ENCODE results near the gene NCKAP5.

The NCKAP5 gene

GRCh38 chr2:133574186-133574585 lies 5.9 kb upstream of the NCKAP5 start:
- no peaks in the 10 kb centered on the region for H3K27me3 ChIP-seq (ENCODE audit: insufficient read depth, low read length)
- H2AFZ ChIP-seq (ENCODE audit: low read length, unreplicated experiment) = no peak overlapping the region
- H3K36me3 ChIP-seq (ENCODE audit: insufficient read depth, low read length) = no peaks in the 10 kb centered on the region
- peaks cover 18% of the 10 kb centered on the region for H3K4me1 ChIP-seq (ENCODE audit: control insufficient read depth, insufficient read depth, low read length, unreplicated experiment)
- H3K27ac ChIP-seq (ENCODE audit: low read depth, low read length) = no peak overlapping the region
- H3K79me2 ChIP-seq (ENCODE audit: control insufficient read depth, insufficient read depth, low read length, unreplicated experiment) = no peaks in the 10 kb centered on the region
- no peak overlapping the region for H3K4me3 ChIP-seq (ENCODE audit: low read depth, low read length)

GRCh38 chr2:133573491-133574162 lies 5.4 kb upstream of the NCKAP5 start:
- H3K36me3 ChIP-seq (ENCODE audit: insufficient read depth, low read length) = no peaks in the 10 kb centered on the region
- H3K27me3 ChIP-seq (ENCODE audit: insufficient read depth, low read length) = no peaks in the 10 kb centered on the region
- no peak overlapping the region for H3K27ac ChIP-seq (ENCODE audit: low read depth, low read length)
- no peak overlapping the region for H3K4me3 ChIP-seq (ENCODE audit: low read depth, low read length)
- no peak overlapping the region for H2AFZ ChIP-seq (ENCODE audit: low read length, unreplicated experiment)
- peaks cover 13% of the 10 kb centered on the region for H3K4me1 ChIP-seq (ENCODE audit: control insufficient read depth, insufficient read depth, low read length, unreplicated experiment)
- H3K79me2 ChIP-seq (ENCODE audit: control insufficient read depth, insufficient read depth, low read length, unreplicated experiment) = no peaks in the 10 kb centered on the region

GRCh38 chr2:133571249-133571648 lies 3.0 kb upstream of the NCKAP5 start:
- Histone ChIP-seq H3K4me3 (ENCODE audit: low read depth, low read length) (no peak overlapping the region), H3K27ac (ENCODE audit: low read depth, low read length) (no peak overlapping the region), H3K79me2 (ENCODE audit: control insufficient read depth, insufficient read depth, low read length, unreplicated experiment) (no peaks in the 10 kb centered on the region), H3K4me1 (ENCODE audit: control insufficient read depth, insufficient read depth, low read length, unreplicated experiment) (peaks cover 15% of the 10 kb centered on the region), H3K36me3 (ENCODE audit: insufficient read depth, low read length) (no peaks in the 10 kb centered on the region), H2AFZ (ENCODE audit: low read length, unreplicated experiment) (no peak overlapping the region), H3K27me3 (ENCODE audit: insufficient read depth, low read length) (no peaks in the 10 kb centered on the region)

GRCh38 chr2:133570542-133570941 lies 2.3 kb upstream of the NCKAP5 start:
- Histone ChIP-seq H3K27ac (ENCODE audit: low read depth, low read length) (no peak overlapping the region), H2AFZ (ENCODE audit: low read length, unreplicated experiment) (no peak overlapping the region), H3K4me1 (ENCODE audit: control insufficient read depth, insufficient read depth, low read length, unreplicated experiment) (peaks cover 15% of the 10 kb centered on the region), H3K27me3 (ENCODE audit: insufficient read depth, low read length) (no peaks in the 10 kb centered on the region), H3K4me3 (ENCODE audit: low read depth, low read length) (no peak overlapping the region), H3K79me2 (ENCODE audit: control insufficient read depth, insufficient read depth, low read length, unreplicated experiment) (no peaks in the 10 kb centered on the region), H3K36me3 (ENCODE audit: insufficient read depth, low read length) (no peaks in the 10 kb centered on the region)

- Histone ChIP-seq H3K36me3 (ENCODE audit: insufficient read depth, low read length) (no peaks in the 10 kb centered on the region), H3K79me2 (ENCODE audit: control insufficient read depth, insufficient read depth, low read length, unreplicated experiment) (no peaks in the 10 kb centered on the region), H3K4me3 (ENCODE audit: low read depth, low read length) (no peak overlapping the region), H3K4me1 (ENCODE audit: control insufficient read depth, insufficient read depth, low read length, unreplicated experiment) (peaks cover 15% of the 10 kb centered on the region), H3K27me3 (ENCODE audit: insufficient read depth, low read length) (no peaks in the 10 kb centered on the region), H2AFZ (ENCODE audit: low read length, unreplicated experiment) (no peak overlapping the region), H3K27ac (ENCODE audit: low read depth, low read length) (no peak overlapping the region)
These were observed 1.1 kb upstream of the NCKAP5 start for GRCh38 chr2:133569286-133569830.

- peaks cover 15% of the 10 kb centered on the region for H3K4me1 ChIP-seq (ENCODE audit: control insufficient read depth, insufficient read depth, low read length, unreplicated experiment)
- H3K27ac ChIP-seq (ENCODE audit: low read depth, low read length) = no peak overlapping the region
- H3K79me2 ChIP-seq (ENCODE audit: control insufficient read depth, insufficient read depth, low read length, unreplicated experiment) = no peaks in the 10 kb centered on the region
- H2AFZ ChIP-seq (ENCODE audit: low read length, unreplicated experiment) = peak overlapping the region; percentile 49
- no peaks in the 10 kb centered on the region for H3K36me3 ChIP-seq (ENCODE audit: insufficient read depth, low read length)
- H3K4me3 ChIP-seq (ENCODE audit: low read depth, low read length) = peak overlapping the region; percentile 48
- H3K27me3 ChIP-seq (ENCODE audit: insufficient read depth, low read length) = no peaks in the 10 kb centered on the region
These were observed 335 bp upstream of the NCKAP5 start for GRCh38 chr2:133568598-133568997.

GRCh38 chr2:133562558-133562957 lies 5.7 kb downstream of the NCKAP5 start:
- H3K27me3 ChIP-seq (ENCODE audit: insufficient read depth, low read length) = no peaks in the 10 kb centered on the region
- peaks cover 10% of the 10 kb centered on the region for H3K4me1 ChIP-seq (ENCODE audit: control insufficient read depth, insufficient read depth, low read length, unreplicated experiment)
- no peak overlapping the region for H3K4me3 ChIP-seq (ENCODE audit: low read depth, low read length)
- no peak overlapping the region for H2AFZ ChIP-seq (ENCODE audit: low read length, unreplicated experiment)
- no peaks in the 10 kb centered on the region for H3K36me3 ChIP-seq (ENCODE audit: insufficient read depth, low read length)
- no peaks in the 10 kb centered on the region for H3K79me2 ChIP-seq (ENCODE audit: control insufficient read depth, insufficient read depth, low read length, unreplicated experiment)
- H3K27ac ChIP-seq (ENCODE audit: low read depth, low read length) = no peak overlapping the region

GRCh38 chr2:133561045-133561852 lies 7.0 kb downstream of the NCKAP5 start:
- no peaks in the 10 kb centered on the region for H3K4me1 ChIP-seq (ENCODE audit: control insufficient read depth, insufficient read depth, low read length, unreplicated experiment)
- no peaks in the 10 kb centered on the region for H3K36me3 ChIP-seq (ENCODE audit: insufficient read depth, low read length)
- no peaks in the 10 kb centered on the region for H3K27me3 ChIP-seq (ENCODE audit: insufficient read depth, low read length)
- no peak overlapping the region for H2AFZ ChIP-seq (ENCODE audit: low read length, unreplicated experiment)
- H3K4me3 ChIP-seq (ENCODE audit: low read depth, low read length) = no peak overlapping the region
- no peaks in the 10 kb centered on the region for H3K79me2 ChIP-seq (ENCODE audit: control insufficient read depth, insufficient read depth, low read length, unreplicated experiment)
- no peak overlapping the region for H3K27ac ChIP-seq (ENCODE audit: low read depth, low read length)

- H3K27ac ChIP-seq (ENCODE audit: low read depth, low read length) = no peak overlapping the region
- no peak overlapping the region for H2AFZ ChIP-seq (ENCODE audit: low read length, unreplicated experiment)
- H3K4me3 ChIP-seq (ENCODE audit: low read depth, low read length) = no peak overlapping the region
- no peaks in the 10 kb centered on the region for H3K36me3 ChIP-seq (ENCODE audit: insufficient read depth, low read length)
- no peaks in the 10 kb centered on the region for H3K4me1 ChIP-seq (ENCODE audit: control insufficient read depth, insufficient read depth, low read length, unreplicated experiment)
- no peaks in the 10 kb centered on the region for H3K27me3 ChIP-seq (ENCODE audit: insufficient read depth, low read length)
- H3K79me2 ChIP-seq (ENCODE audit: control insufficient read depth, insufficient read depth, low read length, unreplicated experiment) = no peaks in the 10 kb centered on the region
These were observed 10.6 kb downstream of the NCKAP5 start for GRCh38 chr2:133557614-133558013.

GRCh38 chr2:133553838-133554408 lies 14.3 kb downstream of the NCKAP5 start:
- Histone ChIP-seq H3K4me1 (ENCODE audit: control insufficient read depth, insufficient read depth, low read length, unreplicated experiment) (no peaks in the 10 kb centered on the region), H2AFZ (ENCODE audit: low read length, unreplicated experiment) (no peak overlapping the region), H3K36me3 (ENCODE audit: insufficient read depth, low read length) (no peaks in the 10 kb centered on the region), H3K27me3 (ENCODE audit: insufficient read depth, low read length) (no peaks in the 10 kb centered on the region), H3K79me2 (ENCODE audit: control insufficient read depth, insufficient read depth, low read length, unreplicated experiment) (no peaks in the 10 kb centered on the region), H3K27ac (ENCODE audit: low read depth, low read length) (no peak overlapping the region), H3K4me3 (ENCODE audit: low read depth, low read length) (no peak overlapping the region)

Data from ACC112 (cell line).